ENCODE results near the gene STOML1.

The STOML1 gene

GRCh38 chr15:73959012-73959581 is 33.0 kb downstream of the STOML1 start:
- DNase-seq, result no peak

DNA sequence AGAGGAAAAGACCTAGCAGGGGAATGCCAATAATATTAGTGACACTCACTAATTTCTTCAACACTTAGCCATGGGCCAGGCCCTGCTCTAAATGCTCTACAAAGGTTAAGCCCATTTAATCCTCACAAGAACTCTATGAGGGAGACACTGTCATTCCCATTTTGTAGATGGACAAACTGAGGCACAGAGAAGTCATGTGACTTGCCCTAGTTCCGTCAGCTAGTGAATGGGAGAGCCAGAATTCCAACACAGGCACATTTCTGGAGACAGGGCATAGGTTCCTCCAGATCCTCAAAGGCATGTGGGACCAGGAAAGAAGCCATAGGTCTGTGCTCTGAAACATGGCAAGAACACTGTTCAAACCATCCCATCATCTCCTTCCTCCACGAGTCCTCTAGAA is 34.3 kb downstream of the STOML1 start:
- no peak for DNase-seq

DNA sequence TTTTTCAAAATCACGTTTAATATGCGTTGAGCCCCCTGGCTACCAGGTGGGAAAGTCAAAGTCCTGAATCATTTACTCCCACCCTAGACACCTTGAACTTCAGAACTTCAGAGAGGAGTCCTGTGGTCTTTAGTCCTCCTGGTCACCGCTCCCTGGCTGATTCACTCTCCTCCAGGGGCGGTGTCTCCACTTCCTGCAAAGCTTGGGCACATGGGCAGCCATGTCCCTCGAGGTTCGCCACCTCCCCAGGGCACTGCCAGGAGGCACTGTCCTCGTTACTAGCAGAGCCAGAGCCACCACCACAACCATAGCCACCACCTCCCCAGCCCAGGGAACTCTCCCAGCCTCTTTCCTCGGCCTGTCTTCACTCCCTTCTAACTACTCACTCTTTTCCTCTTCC is 34.8 kb downstream of the STOML1 start:
- DNase-seq, result no peak

DNA sequence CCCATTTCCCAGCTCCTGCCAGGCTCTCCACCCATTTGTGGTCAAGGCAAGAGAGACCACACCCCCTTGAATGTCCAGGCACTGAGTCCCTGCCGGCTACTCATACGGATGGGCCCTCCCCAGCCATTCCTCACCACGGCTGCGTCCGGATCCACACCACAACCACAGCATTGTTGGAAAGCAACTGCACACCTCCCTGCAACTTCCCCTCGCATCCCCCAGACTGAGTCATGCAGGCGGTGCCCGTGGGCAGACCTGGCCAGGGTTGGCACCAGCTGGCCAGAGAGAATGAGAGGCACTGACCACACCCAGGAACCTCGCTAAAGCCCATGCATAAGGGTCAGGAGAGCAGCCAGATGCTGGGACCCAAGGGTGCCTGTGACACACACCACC is 35.4 kb downstream of the STOML1 start:
- DNase-seq, result no peak

GRCh38 chr15:73955861-73956742 is 36.0 kb downstream of the STOML1 start:
- DNase-seq, result no peak

GRCh38 chr15:73955326-73955725 is 36.8 kb downstream of the STOML1 start:
- no peak for DNase-seq

- no peak for DNase-seq
These were observed 37.6 kb downstream of the STOML1 start for GRCh38 chr15:73954188-73955145.

GRCh38 chr15:73952913-73953750 is 39.0 kb downstream of the STOML1 start:
- DNase-seq, result no peak

DNA sequence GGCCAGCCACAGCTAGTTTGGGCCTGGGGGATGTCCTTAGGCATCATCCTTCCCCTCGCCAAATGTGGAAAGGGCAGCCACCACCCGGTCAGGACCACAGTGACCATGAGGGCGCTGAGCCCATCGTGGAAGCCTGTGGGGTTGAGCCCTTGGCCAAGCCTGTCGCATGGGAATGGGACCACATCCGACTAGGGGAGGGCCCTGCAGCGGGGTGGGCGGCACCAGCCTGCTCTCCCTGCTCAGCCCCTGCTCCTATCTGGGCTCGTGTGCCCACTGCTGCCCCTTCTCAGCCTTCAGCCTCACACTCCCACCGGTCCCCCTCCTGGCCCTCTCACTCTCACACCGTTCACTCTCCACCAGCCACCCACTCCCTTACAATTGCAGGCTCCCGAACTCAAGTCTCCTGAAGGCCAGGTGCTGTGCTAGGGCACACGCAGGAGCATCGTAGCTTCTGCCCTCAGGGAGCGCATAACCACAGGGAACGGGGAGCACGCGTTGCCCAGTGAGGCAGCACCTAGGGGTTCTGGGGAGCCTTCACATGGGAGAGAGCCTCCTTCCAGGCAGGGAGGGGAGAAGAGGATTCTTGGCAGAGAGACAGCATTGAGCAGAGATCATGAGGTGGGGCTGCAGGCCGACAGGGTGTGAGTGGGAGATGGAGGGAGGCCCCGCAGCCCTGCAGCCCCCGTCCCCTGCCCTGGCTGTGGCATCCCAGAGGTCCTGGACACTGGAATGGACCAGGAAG is 39.8 kb downstream of the STOML1 start:
- no peak for DNase-seq

- no peak for DNase-seq
These were observed 40.5 kb downstream of the STOML1 start for GRCh38 chr15:73951601-73952000.

DNA sequence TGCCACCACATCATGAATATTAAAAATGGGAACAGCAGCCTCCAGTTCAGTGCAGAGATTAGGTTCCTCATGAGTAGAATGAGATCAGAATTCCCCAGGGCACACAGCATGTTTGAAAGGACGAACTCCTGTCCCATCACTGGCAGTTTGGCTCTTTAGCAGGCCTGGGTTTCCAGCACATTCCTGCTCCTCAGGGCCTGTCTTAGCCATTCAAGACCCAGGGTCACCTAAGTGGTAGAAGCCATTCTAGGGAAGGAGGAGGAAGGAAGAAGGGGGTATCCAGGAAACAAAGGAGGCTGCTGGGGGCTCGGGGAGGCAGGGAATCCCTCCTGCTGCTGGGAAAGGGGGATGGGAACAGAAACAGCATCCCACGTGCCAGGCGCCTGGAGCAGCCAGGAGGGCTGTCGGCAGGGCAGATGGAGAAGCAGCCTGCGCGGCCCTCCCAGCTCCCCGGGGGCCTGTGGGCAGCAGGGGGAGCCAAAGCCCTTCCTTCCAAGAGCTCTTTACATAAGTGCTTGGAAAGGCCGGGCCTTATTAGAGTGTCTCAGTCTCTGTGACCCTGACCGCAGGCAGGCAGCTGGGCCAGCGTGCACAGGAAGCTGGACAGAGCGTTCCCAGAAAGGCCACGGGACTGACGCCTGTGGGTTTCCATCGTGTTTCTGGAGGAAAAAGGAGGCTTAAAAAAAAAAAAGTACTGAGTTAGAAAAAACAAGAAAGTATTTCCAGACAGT is 41.1 kb downstream of the STOML1 start:
- DNase-seq, result peak; percentile 74 to 80

- no peak for DNase-seq
These were observed 41.6 kb downstream of the STOML1 start for GRCh38 chr15:73950479-73950830.

GRCh38 chr15:73949496-73949895 is 42.6 kb downstream of the STOML1 start:
- DNase-seq, result no peak

GRCh38 chr15:73948982-73949381 is 43.1 kb downstream of the STOML1 start:
- no peak for DNase-seq

- no peak for DNase-seq
These were observed 43.7 kb downstream of the STOML1 start for GRCh38 chr15:73948396-73948795.

- DNase-seq, result no peak
These were observed 44.4 kb downstream of the STOML1 start for GRCh38 chr15:73947651-73948050.

- no peak for DNase-seq
These were observed 45.2 kb downstream of the STOML1 start for GRCh38 chr15:73946795-73947370.

- DNase-seq, result no peak
These were observed 45.9 kb downstream of the STOML1 start for GRCh38 chr15:73946046-73946721.

DNA sequence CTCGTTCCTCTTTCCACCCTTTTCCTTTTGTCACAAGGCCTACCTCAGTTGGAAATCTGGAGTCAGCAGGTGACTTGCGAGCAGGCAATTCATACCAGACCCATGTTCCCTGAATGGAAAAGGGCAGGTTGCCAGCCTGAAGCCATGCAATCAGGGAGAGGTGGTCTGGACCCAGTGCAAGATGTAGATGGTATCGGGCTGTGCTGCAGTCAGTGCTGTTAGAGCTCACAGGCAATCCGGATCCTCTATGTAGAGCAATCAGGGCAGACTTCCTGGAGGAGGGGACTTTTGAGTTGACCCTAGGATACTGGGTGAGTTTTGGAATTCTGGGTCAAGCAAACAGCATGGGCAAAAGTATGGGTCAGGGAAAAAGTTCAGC is 47.0 kb downstream of the STOML1 start:
- no peak for DNase-seq
